HG02642 (cell line): ENCODE measurements around the gene ALPI.
"Not testable (repeated sequence)": the region's sequence is repeated elsewhere in the genome, so short reads cannot be mapped to it uniquely, and the experiment has no call there.

Experiments used
- ATAC-seq: cut with Tn5 transposase; IDR thresholded peaks from one replicate; pipeline ENCODE4 v1.9.1; 2021; ENCODE audit warnings: mild to moderate bottlenecking; ENCODE audit not compliant: unreplicated experiment, poor library complexity

The ALPI gene

DNA sequence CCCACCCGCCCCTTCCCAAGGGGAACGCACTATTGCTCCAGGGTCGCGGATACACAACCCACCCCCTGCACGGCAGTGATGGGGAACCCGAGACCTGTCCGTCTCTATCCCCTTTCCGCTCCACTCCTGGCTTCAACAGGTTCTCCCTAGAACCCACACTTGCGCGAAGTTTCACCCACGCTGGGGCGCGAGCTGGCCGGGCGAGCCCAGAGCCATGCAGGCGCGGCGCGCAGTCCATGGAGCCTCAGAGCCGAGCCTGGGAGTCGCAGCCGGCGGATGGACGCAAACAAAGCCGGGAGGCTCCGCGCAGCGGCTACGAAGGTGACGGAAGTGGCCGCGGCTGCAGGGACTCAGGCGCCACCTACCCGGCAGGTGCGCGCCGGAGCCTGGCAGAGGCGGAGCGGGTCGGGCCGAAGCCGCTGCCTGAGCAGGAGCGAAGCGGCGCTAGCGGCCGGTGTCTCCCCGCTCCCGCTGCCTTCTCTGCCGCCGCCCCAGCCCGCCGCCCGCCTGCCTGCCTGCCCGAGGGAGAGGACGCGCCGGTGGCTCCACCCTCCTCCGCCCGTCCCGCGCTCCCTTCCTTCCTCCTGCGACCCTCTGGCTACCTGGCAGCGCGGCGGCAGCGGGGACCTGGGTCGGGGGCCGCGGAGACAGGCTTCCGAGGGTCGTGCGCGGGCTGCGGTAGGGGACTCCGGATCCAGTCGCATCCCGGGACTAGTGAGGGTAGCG lies 35.3 kb upstream of the ALPI start:
- no peak for ATAC-seq

DNA sequence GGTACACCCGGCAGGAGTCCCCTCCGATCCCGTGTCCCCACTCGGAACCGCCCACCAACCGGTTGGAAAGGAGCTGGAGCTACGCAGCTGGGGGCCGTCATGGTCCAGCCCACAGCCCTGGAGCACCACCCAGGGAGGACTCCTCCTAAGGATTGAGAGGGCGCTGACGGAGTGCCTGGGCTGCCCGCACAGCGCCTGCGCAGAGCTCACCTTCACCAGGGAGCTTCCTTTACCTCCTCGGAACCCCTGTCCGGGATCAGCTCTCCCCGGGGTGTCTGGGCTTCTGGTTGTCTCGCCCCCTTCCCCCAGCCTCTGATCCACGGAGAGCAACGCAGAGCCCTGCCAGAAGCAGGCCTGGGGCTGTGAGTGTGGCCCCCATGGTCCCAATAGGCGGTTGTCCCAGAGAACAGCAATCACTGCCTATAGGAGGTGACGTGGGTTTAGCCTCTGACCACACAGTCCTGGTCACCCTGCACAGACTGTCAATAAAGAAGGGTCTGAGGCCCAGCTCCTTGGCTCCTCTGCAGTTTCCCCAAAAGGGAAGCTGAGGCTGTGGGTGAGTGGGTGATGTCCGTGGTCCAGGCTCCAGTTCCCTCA lies 34.7 kb upstream of the ALPI start:
- no peak for ATAC-seq

DNA sequence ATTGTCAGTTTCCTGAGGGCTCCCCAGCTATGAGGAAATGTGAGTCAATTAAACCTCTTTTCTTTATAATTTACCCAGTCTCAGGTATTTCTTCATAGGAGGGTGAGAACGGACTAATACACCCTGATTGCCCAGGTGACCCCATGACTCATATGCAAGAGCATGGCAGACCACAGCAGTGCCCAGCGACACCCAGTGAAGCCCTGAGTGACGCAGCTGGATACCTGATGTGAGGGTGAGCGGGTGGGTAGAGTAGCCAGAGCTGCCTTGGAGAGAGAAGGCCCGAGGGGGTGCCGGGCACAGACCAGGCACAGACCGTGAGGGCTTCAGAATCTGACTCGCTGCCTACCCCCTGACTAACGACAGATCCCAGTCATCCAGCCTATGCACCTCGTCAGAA lies 33.9 kb upstream of the ALPI start:
- no peak for ATAC-seq

DNA sequence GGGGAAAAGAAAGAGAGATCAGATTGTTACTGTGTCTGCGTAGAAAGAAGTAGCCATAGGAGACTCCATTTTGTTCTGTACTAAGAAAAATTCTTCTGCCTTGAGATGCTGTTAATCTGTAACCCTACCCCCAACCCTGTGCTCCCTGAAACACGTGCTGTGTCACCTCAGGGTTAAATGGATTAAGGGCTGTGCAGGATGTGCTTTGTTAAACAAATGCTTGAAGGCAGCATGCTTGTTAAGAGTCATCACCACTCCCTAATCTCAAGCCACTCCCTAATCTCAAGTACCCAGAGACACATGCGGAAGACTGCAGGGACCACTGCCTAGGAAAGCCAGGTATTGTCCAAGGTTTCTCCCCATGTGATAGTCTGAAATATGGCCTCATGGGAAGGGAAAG lies 33.0 kb upstream of the ALPI start:
- ATAC-seq = not testable (repeated sequence)

DNA sequence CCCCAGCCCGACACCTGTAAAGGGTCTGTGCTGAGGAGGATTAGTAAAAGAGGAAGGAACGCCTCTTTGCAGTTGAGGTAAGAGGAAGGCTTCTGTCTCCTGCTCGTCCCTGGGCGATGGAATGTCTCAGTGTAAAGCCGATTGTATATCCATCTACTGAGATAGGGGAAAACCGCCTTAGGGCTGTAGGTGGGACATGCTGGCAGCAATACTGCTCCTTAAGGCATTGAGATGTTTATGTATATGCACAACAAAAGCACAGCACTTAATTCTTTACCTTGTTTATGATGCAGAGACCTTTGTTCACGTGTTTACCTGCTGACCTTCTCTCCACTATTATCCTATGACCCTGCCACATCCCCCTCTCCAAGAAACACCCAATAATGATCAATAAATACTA lies 32.5 kb upstream of the ALPI start:
- ATAC-seq = not testable (repeated sequence)

DNA sequence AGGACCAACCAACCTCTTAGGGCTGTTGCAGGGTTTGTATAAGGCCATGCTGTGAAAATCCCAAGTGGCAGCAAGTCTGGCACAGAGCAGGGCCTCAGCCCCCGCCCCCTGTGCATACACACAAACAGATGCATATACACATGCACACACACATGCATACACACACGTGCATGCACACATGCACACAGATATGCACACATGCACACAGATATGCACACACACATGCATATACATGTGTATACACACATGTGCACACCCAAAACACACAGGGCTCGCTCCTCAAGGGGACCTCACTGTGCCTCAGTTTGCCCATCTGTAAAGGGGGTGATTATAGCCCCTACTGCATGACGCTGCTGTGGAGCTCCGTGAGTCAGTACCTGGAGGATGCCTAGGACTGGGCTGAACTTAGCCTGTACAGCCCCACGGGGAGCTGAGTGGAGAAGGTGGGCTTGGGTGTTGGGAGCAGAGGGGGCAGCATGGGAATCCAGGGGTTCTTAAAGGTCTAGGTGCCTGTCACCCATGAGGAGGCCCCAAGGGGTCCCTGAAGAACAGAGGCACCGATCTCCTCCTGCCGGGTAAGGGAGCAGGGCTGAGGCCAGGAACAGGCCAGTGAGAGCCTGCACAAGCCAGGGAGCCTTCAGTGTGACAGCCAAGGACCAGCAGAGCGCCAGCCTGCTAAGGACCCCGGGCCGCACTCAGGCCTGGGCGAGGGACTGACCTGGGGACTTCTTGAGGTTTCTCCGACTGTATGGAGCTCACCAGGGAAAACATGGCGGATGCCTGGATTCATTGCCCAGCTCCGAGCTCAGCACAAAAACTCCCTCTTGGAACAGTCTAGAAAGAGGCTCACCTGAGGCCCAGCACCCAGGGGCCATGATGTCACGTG lies 24.0 kb upstream of the ALPI start:
- no peak for ATAC-seq

DNA sequence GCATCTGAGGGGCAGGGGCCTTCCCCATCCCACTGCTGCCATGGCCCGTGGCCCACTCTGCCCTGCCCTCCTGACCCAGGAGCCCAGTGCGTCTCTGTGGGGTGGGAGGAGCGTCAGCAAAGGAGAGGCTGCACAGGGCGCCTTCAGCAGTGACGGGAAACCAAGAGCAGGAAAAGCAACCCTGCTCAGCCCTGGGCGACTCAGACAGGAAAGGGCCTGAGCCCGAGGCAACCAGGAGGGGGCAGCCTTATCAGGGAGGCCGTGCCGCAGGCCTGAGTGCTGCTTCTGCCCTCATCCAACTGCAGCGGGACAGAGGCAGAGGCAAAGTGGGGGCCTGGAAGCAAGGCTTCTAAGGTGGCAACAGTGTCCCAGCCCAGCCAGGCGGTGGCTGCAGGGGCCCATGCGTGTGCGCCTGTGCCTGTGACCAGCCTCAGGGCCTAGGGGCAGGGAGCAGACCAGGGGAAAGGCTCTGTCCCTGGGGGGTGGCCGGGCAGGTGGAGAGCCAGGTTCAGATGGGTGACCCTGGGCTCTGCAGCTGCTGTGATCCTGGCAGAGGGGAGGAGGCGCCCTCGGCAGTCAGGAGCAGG lies 23.3 kb upstream of the ALPI start:
- no peak for ATAC-seq

DNA sequence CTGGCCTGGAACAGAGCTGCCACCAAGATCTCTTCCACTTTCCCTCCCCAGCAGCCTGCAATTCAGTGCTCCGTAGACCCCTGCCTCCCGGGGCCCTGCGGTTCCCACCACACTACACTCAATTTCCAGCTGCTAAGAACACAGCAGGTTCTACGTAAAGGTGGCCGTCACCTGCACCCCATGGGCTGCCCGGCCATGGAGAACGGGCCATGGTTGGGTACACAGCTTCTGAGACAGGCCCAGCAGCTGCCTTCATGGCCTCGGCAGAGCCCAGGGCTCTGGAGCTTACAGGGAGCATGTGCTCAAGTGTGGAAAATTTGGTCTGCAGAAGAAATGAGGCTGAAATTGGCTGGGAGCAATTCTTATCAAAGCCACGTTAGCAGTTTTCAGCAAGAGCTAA lies 22.3 kb upstream of the ALPI start:
- not testable (repeated sequence) for ATAC-seq

DNA sequence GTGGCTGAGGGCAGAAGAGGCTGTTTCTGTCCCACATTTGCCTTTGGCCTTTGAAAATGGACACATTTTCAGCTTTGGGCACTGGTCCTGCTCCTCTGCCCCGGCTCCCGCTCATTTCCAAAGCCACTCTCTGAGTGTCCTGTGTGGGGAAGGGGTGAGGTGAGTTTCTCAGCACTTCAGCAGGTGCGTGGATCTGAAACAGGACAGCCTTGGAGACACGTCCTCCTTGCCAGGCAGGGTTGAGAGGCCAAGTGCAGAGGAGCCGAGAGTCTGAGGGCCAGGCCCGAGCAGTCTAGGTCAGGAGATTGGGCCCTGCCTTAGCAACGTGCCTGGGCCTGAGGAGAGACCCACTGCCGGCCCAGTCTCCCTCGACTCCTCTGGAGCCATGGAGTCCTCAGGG lies 21.9 kb upstream of the ALPI start:
- no peak for ATAC-seq

DNA sequence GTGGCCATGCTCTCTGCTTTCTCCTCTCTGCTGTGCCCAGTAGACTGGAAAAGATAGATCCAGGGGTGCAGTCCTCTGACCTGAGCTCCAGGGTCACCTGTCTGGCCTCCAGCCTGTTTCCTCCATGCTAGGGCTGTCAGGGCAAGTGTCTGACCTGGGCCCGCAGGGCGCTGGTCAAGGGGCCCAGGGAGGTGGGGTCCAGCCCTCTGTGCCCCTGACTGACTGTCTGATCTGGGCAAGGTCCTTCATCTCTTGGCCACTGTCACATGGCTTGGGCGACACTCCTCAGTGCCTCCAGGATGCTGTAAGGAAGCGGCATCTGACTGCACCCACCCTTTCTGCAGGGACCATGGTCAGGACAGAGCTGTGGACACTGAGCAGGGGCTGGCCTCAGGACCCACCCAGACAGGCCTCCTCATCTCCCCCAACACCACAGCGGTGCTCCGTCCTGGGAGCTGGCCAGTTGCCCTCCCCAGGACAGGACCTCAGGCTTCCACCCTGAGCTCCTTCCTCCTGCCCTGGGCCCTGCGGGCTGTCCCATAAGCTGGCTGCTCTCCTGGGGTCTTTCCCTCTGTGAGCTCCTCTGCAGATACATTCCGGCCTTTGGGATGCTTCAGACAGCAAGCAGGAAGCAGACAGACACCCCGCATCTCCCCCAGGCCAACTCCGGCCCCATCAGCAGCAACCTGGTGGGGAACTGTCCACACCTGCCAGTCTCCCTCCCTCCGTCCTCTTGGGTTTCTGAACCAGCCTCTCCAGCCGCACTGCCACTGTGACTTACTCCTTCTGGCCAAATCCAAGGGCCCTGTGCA lies 21.2 kb upstream of the ALPI start:
- no peak for ATAC-seq

DNA sequence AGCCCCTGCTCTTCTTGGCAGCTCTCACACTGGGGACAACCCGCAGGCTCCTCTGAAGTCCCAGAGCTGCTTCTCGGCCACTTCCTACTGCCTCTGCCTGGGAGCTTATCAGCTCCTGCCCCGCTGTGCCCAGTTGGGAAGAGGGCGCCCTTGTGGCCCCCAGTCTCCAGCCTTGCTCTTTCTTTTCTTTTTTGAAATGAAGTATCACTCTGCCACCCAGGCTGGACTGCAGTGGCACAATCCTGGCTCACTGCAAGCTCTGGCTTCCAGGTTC lies 20.6 kb upstream of the ALPI start:
- no peak for ATAC-seq

DNA sequence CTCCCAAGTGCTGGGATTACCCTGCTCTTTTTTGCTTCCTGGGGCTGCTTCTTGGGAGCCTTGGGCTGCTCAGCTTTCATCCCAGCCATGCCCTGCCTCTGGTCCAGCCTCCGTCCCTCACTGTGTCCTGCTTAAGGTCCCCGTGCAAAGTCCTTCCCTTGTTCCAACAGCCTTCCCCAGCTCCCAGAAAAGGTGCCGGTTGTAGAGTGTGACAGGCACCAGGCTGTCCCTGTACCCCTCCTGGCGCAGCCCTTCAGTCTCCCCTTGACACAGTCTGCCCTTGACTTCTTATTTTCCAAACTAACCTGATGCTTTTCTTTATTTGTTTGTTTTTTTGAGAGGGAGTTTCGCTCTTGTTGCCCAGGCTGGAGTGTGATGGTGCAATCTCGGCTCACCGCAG lies 20.1 kb upstream of the ALPI start:
- ATAC-seq = no peak

DNA sequence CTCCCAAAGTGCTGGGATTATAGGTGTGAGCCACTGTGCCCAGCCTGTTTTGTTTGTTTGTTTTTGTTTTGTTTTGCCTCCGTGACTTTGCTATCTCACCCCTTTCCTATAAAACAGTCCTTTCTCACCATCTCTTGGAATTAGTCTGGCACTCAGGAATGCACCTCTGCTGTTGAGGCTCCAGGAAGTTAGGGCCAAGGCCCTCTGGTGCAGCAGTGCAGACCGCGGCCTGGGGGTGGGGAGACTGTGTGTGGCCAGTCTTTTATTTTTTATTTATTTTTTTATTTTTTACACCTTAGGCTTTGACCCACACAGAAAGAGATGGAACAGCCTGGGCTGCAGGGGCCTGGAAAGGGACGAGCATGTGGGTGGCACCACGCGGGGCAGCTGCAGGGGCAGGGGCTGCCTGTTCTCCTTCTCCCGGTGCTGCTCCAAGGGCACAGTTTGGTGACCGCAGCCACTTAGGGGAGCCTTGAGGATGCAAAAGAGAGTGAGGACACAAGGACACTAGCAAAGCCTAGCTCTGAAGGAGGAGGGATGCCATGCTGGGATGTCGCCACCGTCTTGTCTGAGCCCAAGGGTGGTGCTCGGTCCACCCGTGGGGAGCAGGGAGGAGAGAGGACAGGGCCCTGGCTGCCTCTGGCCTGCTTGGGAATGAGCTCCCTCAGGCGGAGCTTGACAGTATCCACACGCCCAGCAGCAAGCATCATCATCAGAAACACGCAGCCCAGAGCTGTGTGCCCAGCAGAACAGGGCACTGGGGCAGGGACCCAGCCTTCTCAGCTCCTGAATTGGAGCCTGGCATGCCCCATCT lies 19.4 kb upstream of the ALPI start:
- ATAC-seq = no peak

DNA sequence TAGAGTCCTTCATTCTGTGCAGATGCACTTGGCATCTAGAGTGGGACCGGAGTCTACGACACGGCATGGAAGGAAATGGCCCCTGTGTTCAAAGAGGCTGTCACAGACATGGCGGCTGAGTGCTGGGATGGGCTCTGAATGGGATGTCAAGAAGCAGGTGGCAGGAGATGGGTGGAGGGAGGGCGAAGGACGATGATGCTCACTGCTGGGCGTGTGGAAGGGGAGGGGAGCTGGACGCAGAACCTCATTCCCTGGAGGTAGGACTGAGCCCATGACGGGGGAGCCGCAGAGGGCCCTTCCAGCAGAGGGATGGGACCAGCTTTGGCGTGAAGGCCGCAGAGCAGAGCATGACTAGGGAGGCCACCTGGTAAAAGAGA lies 18.8 kb upstream of the ALPI start:
- no peak for ATAC-seq

DNA sequence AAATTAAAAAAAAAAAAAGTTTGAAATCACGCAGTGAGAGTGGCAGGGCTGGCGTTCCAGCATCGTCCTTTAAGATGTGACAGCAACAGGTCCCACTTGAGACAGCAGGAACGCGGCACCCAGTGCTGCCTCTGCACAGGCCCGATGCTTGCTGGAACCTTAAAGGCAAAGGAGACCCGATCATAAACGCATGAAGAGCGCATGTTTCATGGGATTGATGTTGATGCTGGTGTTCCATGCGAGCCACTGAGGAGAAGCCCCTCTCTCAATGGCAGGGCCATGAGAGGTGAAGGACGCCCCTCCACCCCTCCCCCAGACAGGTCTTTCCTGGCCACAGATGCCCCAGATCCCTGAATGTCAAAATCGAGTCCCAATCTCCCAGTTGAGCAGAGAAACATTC lies 17.9 kb upstream of the ALPI start:
- no peak for ATAC-seq

DNA sequence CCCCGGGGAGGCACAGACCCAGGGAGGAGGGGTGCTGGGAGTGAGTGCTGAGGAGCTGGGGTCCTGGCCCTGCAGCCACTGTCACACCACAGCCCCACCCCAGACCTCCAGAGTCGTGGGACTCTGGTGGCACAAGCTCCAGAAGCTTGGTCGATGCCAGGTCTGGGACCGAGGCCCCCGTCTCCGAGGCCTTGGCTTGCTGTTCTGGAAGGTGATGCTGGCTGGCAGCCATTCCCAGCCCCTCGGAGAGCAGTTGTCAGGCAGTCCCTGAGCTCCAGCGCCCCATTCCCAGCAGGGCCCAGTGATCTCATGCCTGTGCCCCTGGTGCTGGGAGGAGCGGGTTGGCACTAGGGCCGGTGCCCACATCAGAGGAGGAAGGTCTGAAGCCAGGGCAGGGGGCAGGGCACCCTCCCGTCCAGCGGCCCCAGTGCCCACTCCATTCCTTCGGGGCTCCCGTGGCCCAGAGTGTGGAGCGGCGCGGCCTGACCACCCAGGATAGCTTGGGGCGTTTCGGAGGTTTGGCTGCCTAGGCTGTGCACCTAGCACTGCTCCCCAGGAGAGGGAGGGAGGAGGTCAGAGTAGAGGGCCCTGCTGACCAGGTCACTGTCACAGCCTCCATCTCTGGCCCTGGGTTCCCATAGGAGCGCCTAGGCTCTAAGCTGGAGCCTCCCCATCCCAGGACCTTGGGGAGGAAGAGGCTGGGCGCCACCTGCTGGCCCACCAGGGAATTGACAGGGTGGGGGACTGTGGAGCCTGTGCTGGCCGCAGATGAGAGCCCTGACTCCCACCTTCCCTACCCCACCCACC lies 16.8 kb upstream of the ALPI start:
- ATAC-seq = no peak

DNA sequence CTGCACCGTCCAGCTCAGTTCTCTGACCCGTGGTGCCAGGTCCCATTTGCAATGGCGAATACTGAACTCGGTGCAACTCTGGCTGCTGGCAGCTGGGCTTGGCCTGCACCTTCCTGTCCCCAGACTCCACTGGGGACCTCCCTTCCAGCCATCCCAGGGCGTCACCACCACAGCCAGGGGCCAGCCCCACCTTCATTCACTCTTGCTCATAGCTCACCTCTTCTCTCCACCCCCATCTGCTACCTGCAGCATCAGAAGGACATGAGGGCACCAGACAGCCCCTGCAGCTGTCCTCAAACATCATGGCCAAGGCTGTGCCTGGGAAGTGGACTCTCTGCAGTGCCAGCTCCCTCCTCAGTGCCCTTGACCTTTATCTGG lies 16.2 kb upstream of the ALPI start:
- no peak for ATAC-seq

DNA sequence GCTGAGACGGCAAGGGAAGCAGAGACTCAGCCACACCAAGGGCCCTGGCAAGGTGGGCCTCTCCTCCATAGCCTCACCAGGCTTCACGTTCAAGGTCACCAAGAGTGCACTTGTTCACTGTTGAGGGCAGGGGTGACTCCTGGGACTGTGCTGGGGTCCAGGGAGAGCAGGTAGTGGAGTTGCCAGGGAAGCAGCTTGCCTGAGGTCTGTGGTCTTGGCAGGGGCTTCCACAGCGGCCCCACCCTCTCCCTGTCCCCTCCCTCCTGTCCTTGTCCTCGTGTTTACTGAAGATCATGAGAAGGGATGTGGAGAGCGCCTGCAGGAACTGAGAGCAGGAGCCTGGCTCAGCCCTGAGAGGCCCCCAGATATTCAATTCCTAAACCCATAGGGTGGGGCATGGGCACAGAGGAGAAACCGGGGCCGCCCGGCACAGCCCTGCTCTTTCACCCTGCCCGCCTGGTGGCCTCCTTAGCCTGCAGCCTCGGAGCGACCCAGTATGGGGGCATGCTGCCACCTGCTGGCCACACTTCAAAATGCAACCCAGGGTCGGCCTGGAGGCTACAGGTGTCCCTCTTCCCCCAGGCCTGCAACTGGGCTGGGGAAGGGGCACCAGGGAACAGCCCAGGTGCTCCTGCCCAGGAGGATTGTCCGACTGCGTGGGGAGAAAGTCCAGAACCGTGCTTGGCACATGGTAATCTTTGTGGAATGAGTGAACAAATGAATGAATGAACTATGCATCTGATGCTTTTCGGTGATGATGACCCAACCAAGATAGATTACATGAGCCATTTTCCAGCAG lies 15.5 kb upstream of the ALPI start:
- ATAC-seq = peak; percentile 66
